H1 (cell line): ENCODE measurements around the gene ZBP1.

ENCODE experiments used
- EP300 ChIP-seq, 2 experiments: IDR thresholded peaks; 1 replicate in 1 of 2; 2 replicates in 1 of 2; pipeline ENCODE4 v1.6.1; 2011 to 2012; ENCODE audit warnings: low read depth in 2 of 2, low read length in 2 of 2, mild to moderate bottlenecking in 2 of 2, borderline replicate concordance in 1 of 2, inconsistent platforms in 1 of 2, moderate library complexity in 1 of 2
- PHF8 ChIP-seq: fragments of 200-600 bp; sonication (generic); conservative IDR thresholded peaks from 2 replicates; pipeline ENCODE4 v1.7.1; 2012; ENCODE audit warnings: low read depth, mild to moderate bottlenecking, inconsistent platforms, low read length, moderate library complexity
- SUZ12 ChIP-seq: fragments of 200-600 bp; sonication (generic); IDR thresholded peaks from 2 replicates; pipeline ENCODE4 v1.6.1; 2012; ENCODE audit warnings: mild to moderate bottlenecking, inconsistent platforms, low read length, moderate library complexity, mixed read lengths

- TF ChIP-seq SUZ12 (no peak), PHF8 (no peak), EP300 (IDR thresholded peaks at IDR 0.05; ENCODE audit: borderline replicate concordance in 1 of 2, low read depth in 2 of 2, low read length in 2 of 2) (no peak)
Observed at GRCh38 chr20:57664476-57664875, 44.2 kb upstream of the ZBP1 start.
